ENCODE results near the gene FAF1. TPM values are rescaled to one million over a fixed set of nuclear protein-coding genes. Genes with fewer than 3 reads are reported as not detected.

Gene FAF1
- total RNA-seq, 4 donors from 2014 or later = 23.8 to 64.6 (median 43.9) TPM

- intact Hi-C loops (cut with DNase I) = no loop called here
- WGBS, 2 donors = 39 to 43% methylated on average over 26 to 38 of the region's 44 CpGs
- Histone ChIP-seq H3K4me3 (no peak overlapping the region), H3K4me1 (peaks cover 19 to 68% (median 39%) of the 10 kb centered on the region in 3 donors), H3K36me3 (no peaks in the 10 kb centered on the region), H3K9me3 (no peaks in the 10 kb centered on the region), H3K27me3 (peaks cover 0 to 100% (median 53%) of the 10 kb centered on the region in 4 donors), H3K27ac (no peak overlapping the region)
- TF ChIP-seq POLR2A (IDR thresholded peaks at IDR 0.05) = no peak
- TF ChIP-seq CTCF (IDR thresholded peaks at IDR 0.05) = no peak
- DNase-seq = no peak
Measured at GRCh38 chr1:50427086-50427817, 532.8 kb downstream of the FAF1 start.

- Histone ChIP-seq H3K27me3 (peaks cover 0 to 100% (median 56%) of the 10 kb centered on the region in 4 donors), H3K27ac (no peak overlapping the region), H3K36me3 (no peaks in the 10 kb centered on the region), H3K4me3 (no peak overlapping the region), H3K4me1 (peaks cover 19 to 74% (median 39%) of the 10 kb centered on the region in 3 donors), H3K9me3 (no peaks in the 10 kb centered on the region)
- 20 to 22% methylated on average over 6 to 20 of the region's 28 CpGs for WGBS, 2 donors
- no peak for TF ChIP-seq POLR2A (IDR thresholded peaks at IDR 0.05)
- TF ChIP-seq CTCF (IDR thresholded peaks at IDR 0.05) = no peak
- no peak for DNase-seq
- intact Hi-C loops (cut with DNase I) = no loop called here
Measured at GRCh38 chr1:50426702-50427085, 533.4 kb downstream of the FAF1 start.

- intact Hi-C loops (cut with DNase I) = no loop called here
- Histone ChIP-seq H3K27me3 (peaks cover 0 to 100% (median 53%) of the 10 kb centered on the region in 4 donors), H3K4me1 (peaks cover 20 to 79% (median 39%) of the 10 kb centered on the region in 3 donors), H3K9me3 (no peaks in the 10 kb centered on the region), H3K4me3 (no peak overlapping the region), H3K36me3 (no peaks in the 10 kb centered on the region), H3K27ac (no peak overlapping the region)
- no peak for DNase-seq
- TF ChIP-seq POLR2A (IDR thresholded peaks at IDR 0.05) (no peak), CTCF (IDR thresholded peaks at IDR 0.05) (no peak)
- WGBS, 2 donors = 57 to 67% methylated on average over 9 to 13 of the region's 20 CpGs
Measured at GRCh38 chr1:50426108-50426700, 533.9 kb downstream of the FAF1 start.

- H3K4me1 ChIP-seq = peaks cover 22 to 81% (median 39%) of the 10 kb centered on the region in 3 donors
- H3K27me3 ChIP-seq = peaks cover 0 to 100% (median 47%) of the 10 kb centered on the region in 4 donors
- TF ChIP-seq CTCF (IDR thresholded peaks at IDR 0.05) (peak in 1 of 6 experiments; percentile 22), POLR2A (IDR thresholded peaks at IDR 0.05) (no peak)
- H3K4me3 ChIP-seq = peak overlapping the region; percentile 47 to 71 (median 57)
- intact Hi-C loops (cut with DNase I) = no loop called here
- DNase-seq = no peak
- H3K9me3 ChIP-seq = no peaks in the 10 kb centered on the region
- WGBS, 2 donors = 33 to 35% methylated on average over 12 to 20 of the region's 34 CpGs
- H3K36me3 ChIP-seq = no peaks in the 10 kb centered on the region
- H3K27ac ChIP-seq = no peak overlapping the region
Measured at GRCh38 chr1:50425376-50426107, 534.5 kb downstream of the FAF1 start.

Data from esophagus squamous epithelium (tissue), 5 donors.